A673 (cell line): ENCODE results near the gene JSRP1. TPM values are rescaled to one million over a fixed set of nuclear protein-coding genes. Genes with fewer than 3 reads are reported as not detected.

Experiments used
- BruUV-seq: library from RNA; stranded (reverse); fragments of 400-500 nt; replicated peaks from 2 replicates; lab custom pipeline; 2021; lab: Mats Ljungman, UMichigan
- CTCF ChIA-PET: fragments of 300-600 bp; sonication (Branson Sonifier 250); formaldehyde crosslinking; loops from one replicate; lab custom pipeline; 2022; ENCODE audit warnings: antibody characterized with exemption; lab: Charles Lee
- POLR2A ChIA-PET: fragments of 300-600 bp; sonication (Branson Sonifier 250); formaldehyde crosslinking; loops from one replicate; lab custom pipeline; 2022; ENCODE audit warnings: antibody characterized with exemption; ENCODE audit not compliant: low non-redundant PET; lab: Charles Lee
- DNase-seq: peaks from one replicate; pipeline ENCODE4 v3.0.0-alpha.2; 2015; ENCODE audit warnings: low spot score
- H3K27ac ChIP-seq: fragments of 200-600 bp; sonication (generic); 2 replicates; pipeline ENCODE4 v1.5.1; 2016; ENCODE audit warnings: mixed run types, low read depth, mild to moderate bottlenecking, mixed read lengths, antibody characterized with exemption, low read length; ENCODE audit not compliant: poor library complexity, severe bottlenecking
- H3K27me3 ChIP-seq: fragments of 200-600 bp; sonication (generic); replicated peaks from 2 replicates; pipeline ENCODE4 v1.6.1; 2017; ENCODE audit warnings: mixed run types, low read depth, mild to moderate bottlenecking, mixed read lengths, antibody characterized with exemption, low read length; ENCODE audit not compliant: insufficient read depth, poor library complexity
- H3K36me3 ChIP-seq: fragments of 200-600 bp; sonication (generic); 2 replicates; pipeline ENCODE4 v1.6.1; 2016; ENCODE audit warnings: mixed run types, mild to moderate bottlenecking, mixed read lengths, antibody characterized with exemption, low read length; ENCODE audit not compliant: insufficient read depth, poor library complexity, severe bottlenecking
- H3K4me1 ChIP-seq: fragments of 200-600 bp; sonication (generic); 2 replicates; pipeline ENCODE4 v1.6.1; 2017; ENCODE audit warnings: mixed run types, mild to moderate bottlenecking, mixed read lengths, antibody characterized with exemption, low read length; ENCODE audit not compliant: insufficient read depth, poor library complexity, severe bottlenecking
- H3K4me3 ChIP-seq: fragments of 200-600 bp; sonication (generic); 2 replicates; pipeline ENCODE4 v1.5.1; 2016; ENCODE audit warnings: low read depth, mixed run types, mild to moderate bottlenecking, mixed read lengths, low read length; ENCODE audit not compliant: poor library complexity, severe bottlenecking
- H3K9me3 ChIP-seq: fragments of 200-600 bp; sonication (generic); 2 replicates; pipeline ENCODE4 v1.6.1; 2016; ENCODE audit warnings: mixed run types, low read depth, mild to moderate bottlenecking, mixed read lengths, antibody characterized with exemption, low read length; ENCODE audit not compliant: poor library complexity, severe bottlenecking
- CTCF ChIP-seq: fragments of 300-800, 200-600 bp; sonication (generic); conservative IDR thresholded peaks from 2 replicates; pipeline ENCODE4 v1.5.1; 2017; ENCODE audit warnings: low read depth, mild to moderate bottlenecking, antibody characterized with exemption, low read length, moderate library complexity, mixed read lengths
- EZH2 ChIP-seq: fragments of 200-600 bp; sonication (generic); IDR thresholded peaks from 2 replicates; pipeline ENCODE4 v1.6.1; 2017; ENCODE audit warnings: borderline replicate concordance, low read depth, mild to moderate bottlenecking, mixed read lengths, antibody characterized with exemption, low read length; ENCODE audit not compliant: poor library complexity, severe bottlenecking
- intact Hi-C: fragments of 100-400 bp; cut with micrococcal nuclease; formaldehyde crosslinking; loops from one replicate; pipeline ENCODE4 v1.10.0; 2022; ENCODE audit not compliant: unreplicated experiment
- total RNA-seq: library from RNA; stranded (reverse); gene quantifications from 2 replicates; pipeline ENCODE4 v1.2.3, GENCODE V29; 2021

The JSRP1 gene
- total RNA-seq, 1 experiment from 2014 or later = 0.73 TPM

DNA sequence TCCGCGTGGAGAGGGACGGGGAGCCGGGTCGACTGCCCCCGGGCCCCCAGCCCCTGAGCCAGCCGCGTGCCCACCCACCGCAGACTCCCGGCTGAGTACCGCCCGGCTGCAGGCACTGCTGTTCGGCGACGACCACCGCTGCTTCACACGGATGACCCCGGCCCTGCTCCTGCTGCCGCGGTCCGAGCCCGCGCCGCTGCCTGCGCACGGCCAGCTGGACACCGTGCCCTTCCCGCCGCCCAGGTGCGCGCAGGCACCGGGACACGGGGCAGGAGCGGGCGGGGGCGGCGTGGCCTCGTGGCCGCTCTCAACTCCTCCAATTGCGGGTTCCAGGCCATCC, 5.5 kb downstream of the JSRP1 start:
- H3K4me1 ChIP-seq = no peaks in the 10 kb centered on the region

GRCh38 chr19:2249880-2250765, 6.1 kb downstream of the JSRP1 start:
- no TSS peak for BruUV-seq
- Histone ChIP-seq H3K9me3 (no peaks in the 10 kb centered on the region), H3K27me3 (no peaks in the 10 kb centered on the region), H3K36me3 (peaks cover 28% of the 10 kb centered on the region), H3K4me1 (no peaks in the 10 kb centered on the region), H3K27ac (no peak overlapping the region), H3K4me3 (no peak overlapping the region)
- POLR2A ChIA-PET = interaction anchor here (0.5 to 0.7 kb wide), 3 partner anchors 25 to 162 kb away, joined by 3 to 4 read pairs (median 3); no protein-coding TSS in a partner anchor
- TF ChIP-seq CTCF (no peak), EZH2 (no peak)
- CTCF ChIA-PET = no interaction called here
- no peak for DNase-seq
- intact Hi-C loops = no loop called here

More for the DNA sequence above, 5.5 kb downstream of the JSRP1 start:
- intact Hi-C loops = no loop called here
- H3K36me3 ChIP-seq = peaks cover 22% of the 10 kb centered on the region
- no TSS peak for BruUV-seq
- H3K9me3 ChIP-seq = no peaks in the 10 kb centered on the region
- H3K4me3 ChIP-seq = no peak overlapping the region
- CTCF ChIA-PET = no interaction called here
- DNase-seq = no peak
- H3K27ac ChIP-seq = no peak overlapping the region
- H3K27me3 ChIP-seq = no peaks in the 10 kb centered on the region
- POLR2A ChIA-PET = interaction anchor here (0.6 kb wide), 1 partner anchor 24 kb away, joined by 3 read pairs; no protein-coding TSS in a partner anchor
- TF ChIP-seq EZH2 = no peak
- no peak for TF ChIP-seq CTCF

- Histone ChIP-seq H3K9me3 (no peaks in the 10 kb centered on the region), H3K4me1 (no peaks in the 10 kb centered on the region), H3K4me3 (no peak within 1 kb of the TSS), H3K36me3 (peaks cover 37% of the 10 kb centered on the region), H3K27ac (no peak within 1 kb of the TSS), H3K27me3 (no peaks in the 10 kb centered on the region)
- ChIA-PET CTCF (no interaction called here), POLR2A (interaction anchor here (0.5 to 0.7 kb wide), 2 partner anchors 46 to 161 kb away, joined by 3 to 4 read pairs; no protein-coding TSS in a partner anchor)
- no TSS peak for BruUV-seq
- DNase-seq = no peak
- intact Hi-C loops = no loop called here
- TF ChIP-seq EZH2 (no peak), CTCF (no peak)
These were observed 7.0 kb downstream of the JSRP1 start, which contains the start of gene AMH for GRCh38 chr19:2249010-2249866. TSS of gene AMH (plus strand) at chr19:2249323. CDS start at chr19:2249333, 10 bp downstream.
